ENCODE measurements around the gene INTS11. TPM values are rescaled to one million over a fixed set of nuclear protein-coding genes. Genes with fewer than 3 reads are reported as not detected.
A peak's percentile ranks its signal among the peaks of the same experiment; 100 is the strongest.

INTS11 gene
- total and polyA plus RNA-seq, 2 of the 13 experiments (the other 11 are each of a cell fraction or from before 2014, with no cell fraction given): 52.8 to 94.8 TPM

- TF ChIP-seq ZNF281 (CRISPR knock-in tag; IDR thresholded peaks at IDR 0.05; ENCODE audit: borderline replicate concordance) (peak; percentile 79; the same call in 1 of the 2 replicates), SOX13 (IDR thresholded peaks at IDR 0.05) (no peak), SOX13 (CRISPR knock-in tag; conservative IDR thresholded peaks at IDR 0.05 in 1 of 2, IDR thresholded peaks at IDR 0.05 in 1 of 2) (peak in 1 of 2 experiments; percentile 38; a peak in 1 of 4 replicates), NFIC (IDR thresholded peaks at IDR 0.05; ENCODE audit: low read length) (no peak), MYNN (CRISPR knock-in tag; IDR thresholded peaks at IDR 0.05; ENCODE audit: low read depth) (no peak), ZNF446 (CRISPR knock-in tag; IDR thresholded peaks at IDR 0.05) (peak; percentile 74; the same call in 1 of the 2 replicates), HNF1B (CRISPR knock-in tag; IDR thresholded peaks at IDR 0.05) (peak; percentile 39; the same call in 1 of the 2 replicates), EP300 (IDR thresholded peaks at IDR 0.05; ENCODE audit: low read depth in 2 of 2, low read length in 2 of 2) (peak in 1 of 2 experiments; percentile 24; a peak in 1 of 4 replicates), EP300 (CRISPR knock-in tag; IDR thresholded peaks at IDR 0.05; ENCODE audit: borderline replicate concordance) (no peak), JDP2 (CRISPR knock-in tag; IDR thresholded peaks at IDR 0.05; ENCODE audit: borderline replicate concordance) (no peak), NFAT5 (CRISPR knock-in tag; IDR thresholded peaks at IDR 0.05) (0 out of 2 replicates have a peak, but pooled peaks have one; percentile 34), ZNF800 (CRISPR knock-in tag; IDR thresholded peaks at IDR 0.05) (0 out of 2 replicates have a peak, but pooled peaks have one; percentile 21), ZNF530 (CRISPR knock-in tag; IDR thresholded peaks at IDR 0.05; ENCODE audit: low read depth) (no peak), ZSCAN31 (CRISPR knock-in tag; IDR thresholded peaks at IDR 0.05; ENCODE audit: low read depth) (0 out of 2 replicates have a peak, but pooled peaks have one; percentile 37), NBN (conservative IDR thresholded peaks at IDR 0.05) (no peak)
Observed at GRCh38 chr1:1347663-1348419, 23.4 kb upstream of the INTS11 start (continued).
